K562 (cell line): Measurements from ENCODE around the gene KIAA0825.

Source experiments
- CTCF ChIP-seq, 3 experiments: IDR thresholded peaks in 2 of 3; conservative IDR thresholded peaks in 1 of 3; 2 replicates each; pipeline ENCODE4 v1.5.1; 2011 to 2012; ENCODE audit warnings: low read length in 3 of 3, mild to moderate bottlenecking in 3 of 3, control low read depth in 2 of 3, improper control_type of control experiment in 1 of 3, inconsistent platforms in 1 of 3, low read depth in 1 of 3, mixed read lengths in 1 of 3, moderate library complexity in 1 of 3; ENCODE audit not compliant: insufficient read depth in 2 of 3
- HDAC6 ChIP-seq: IDR thresholded peaks from 2 replicates; pipeline ENCODE4 v1.6.1; 2012; ENCODE audit warnings: low read depth, mild to moderate bottlenecking, control low read depth, inconsistent platforms, low read length, moderate library complexity
- RAD51 ChIP-seq: fragments of 450-650 bp; IDR thresholded peaks from 2 replicates; pipeline ENCODE4 v1.7.1; 2016; ENCODE audit warnings: low read depth, mild to moderate bottlenecking, borderline replicate concordance
- RBBP5 ChIP-seq: fragments of 200-600 bp; sonication (generic); IDR thresholded peaks from 2 replicates; pipeline ENCODE4 v1.6.1; 2012; ENCODE audit warnings: borderline replicate concordance, mild to moderate bottlenecking, low read length, control low read depth, inconsistent platforms; ENCODE audit not compliant: insufficient read depth, poor library complexity, severe bottlenecking
- RBFOX2 ChIP-seq: fragments of 200-400 bp; formaldehyde crosslinking; IDR thresholded peaks from 2 replicates; pipeline ENCODE4 v1.6.1; 2017; ENCODE audit warnings: low read depth, mild to moderate bottlenecking, low read length, moderate library complexity

- TF ChIP-seq CTCF (IDR thresholded peaks at IDR 0.05 in 2 of 3, conservative IDR thresholded peaks at IDR 0.05 in 1 of 3; ENCODE audit: insufficient read depth in 2 of 3, low read depth in 1 of 3, low read length in 3 of 3) (no peak), RBBP5 (no peak), RBFOX2 (no peak), HDAC6 (no peak), RAD51 (no peak)
Observed at GRCh38 chr5:94234987-94235386, 383.4 kb downstream of the KIAA0825 start.
